ENCODE measurements around the gene AGBL5.

Gene AGBL5

DNA sequence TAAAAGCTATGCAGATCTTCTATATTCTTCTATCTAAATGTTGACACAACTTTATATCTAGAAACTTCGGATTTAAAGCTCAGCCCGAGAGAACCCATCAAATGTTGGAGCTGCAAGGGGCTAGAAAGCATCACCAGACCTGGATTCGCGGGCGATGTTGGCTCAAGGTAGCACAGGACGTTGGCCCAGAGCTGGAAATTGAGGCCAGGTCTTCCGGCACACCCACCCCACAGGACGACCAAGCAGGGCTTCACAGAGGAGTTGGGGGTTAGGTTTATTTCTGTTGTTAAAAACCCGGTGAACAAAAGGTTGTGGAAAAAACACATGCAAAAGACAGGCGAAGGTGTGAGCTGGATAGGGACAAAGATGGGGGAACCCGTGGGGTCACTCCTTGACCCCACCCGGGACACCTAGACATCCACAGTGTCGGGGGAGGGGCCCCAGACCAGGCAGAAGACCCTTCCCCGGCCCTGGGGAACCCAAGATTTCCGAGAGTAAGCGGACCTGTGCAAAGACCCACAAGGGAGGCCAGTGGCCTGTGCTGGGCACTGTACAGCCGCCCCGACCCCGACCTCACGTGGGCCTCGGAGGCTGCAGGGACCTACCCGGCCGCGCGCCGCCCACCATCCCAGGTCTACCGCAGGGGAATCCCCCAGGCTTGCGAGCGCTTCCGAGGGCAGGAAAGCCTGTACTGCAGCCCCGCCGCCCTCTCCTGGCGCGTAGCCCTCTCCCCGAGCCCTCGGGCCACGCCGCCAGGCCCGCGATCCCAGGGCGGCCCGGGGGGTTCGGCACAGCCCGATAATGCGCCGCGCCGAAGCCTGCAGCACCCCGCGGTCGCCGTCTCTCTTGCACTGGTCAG, 1.8 kb upstream of the AGBL5 start:
- H3K4me3 ChIP-seq, result peak overlapping the region; percentile 65 to 96 (median 84)
- H3K27ac ChIP-seq, result peak overlapping the region in 19 of 21 experiments; percentile 37 to 92 (median 85)

DNA sequence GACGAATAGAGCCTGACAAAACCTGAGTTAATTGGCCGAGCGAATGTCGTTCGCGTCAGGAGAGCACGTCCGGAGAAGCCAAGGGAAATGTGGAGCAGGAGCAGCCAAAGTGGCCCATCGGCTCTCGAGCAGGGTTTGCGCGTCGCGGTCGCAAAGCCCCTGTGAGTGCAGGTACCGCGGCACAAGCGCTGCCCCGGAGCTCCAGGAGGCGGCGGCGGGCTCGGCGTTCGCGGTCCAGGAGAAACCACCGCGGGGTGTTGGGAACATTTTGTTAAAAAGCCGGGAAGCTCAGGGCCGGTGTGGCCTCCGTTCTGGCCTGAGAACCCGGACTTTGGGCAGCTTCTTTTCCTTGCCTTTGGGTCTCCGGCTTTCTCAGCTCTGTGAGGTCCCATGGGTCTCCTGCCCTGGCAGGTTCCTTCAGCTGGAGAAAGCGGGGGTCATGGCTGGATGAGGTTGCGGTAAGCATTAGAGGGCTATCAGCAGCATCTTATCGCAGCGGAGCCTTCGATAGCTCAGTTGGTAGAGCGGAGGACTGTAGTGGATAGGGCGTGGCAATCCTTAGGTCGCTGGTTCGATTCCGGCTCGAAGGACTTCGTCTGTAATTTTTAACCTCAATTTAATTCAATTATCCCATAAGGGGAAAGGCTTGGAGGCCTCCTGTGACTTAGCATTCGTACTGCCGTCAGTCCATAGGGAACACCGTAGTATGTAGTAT, 1.0 kb upstream of the AGBL5 start:
- H3K4me3 ChIP-seq, result peak overlapping the region; percentile 65 to 96 (median 84)
- peak overlapping the region in 20 of 21 experiments; percentile 65 to 92 (median 84) for H3K27ac ChIP-seq

DNA sequence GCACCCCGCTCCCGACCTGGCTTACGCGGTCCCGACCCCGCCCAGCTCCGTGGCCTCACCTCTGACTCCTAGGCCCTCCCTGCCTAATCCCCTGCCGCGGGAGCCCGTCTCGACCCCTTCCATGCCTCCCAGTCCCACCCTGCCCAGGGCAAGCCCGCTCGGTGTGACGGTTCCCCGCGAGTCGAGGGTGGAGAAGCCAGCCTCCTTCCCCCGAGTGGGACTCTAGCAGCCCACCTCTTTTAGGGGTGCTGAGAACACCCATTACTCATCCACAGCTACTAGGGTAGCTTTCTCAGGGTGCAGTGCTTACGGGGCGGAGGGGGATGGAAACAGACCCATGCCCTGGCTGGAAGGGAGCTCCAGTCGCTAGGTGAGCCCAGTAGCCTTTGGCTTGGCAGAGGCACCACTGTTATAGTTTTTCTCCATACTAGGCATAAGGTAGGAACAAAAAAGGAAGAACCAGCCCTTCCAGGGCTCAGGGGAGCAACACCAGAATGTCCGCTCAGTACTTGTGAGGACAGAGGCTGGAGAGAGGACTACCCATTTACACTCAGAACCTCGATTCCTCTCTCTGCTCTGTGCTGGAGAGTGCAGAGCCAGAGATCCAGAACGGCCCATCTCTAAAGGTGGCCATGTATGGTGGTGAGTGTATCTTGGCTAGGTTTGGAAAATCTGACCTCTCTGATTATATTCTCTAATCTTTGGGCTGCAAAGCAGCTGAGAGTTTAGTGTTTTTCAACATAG, 606 bp downstream of the AGBL5 start:
- peak overlapping the region; percentile 65 to 96 (median 84) for H3K4me3 ChIP-seq
- H3K27ac ChIP-seq, result peak overlapping the region; percentile 65 to 92 (median 84)

DNA sequence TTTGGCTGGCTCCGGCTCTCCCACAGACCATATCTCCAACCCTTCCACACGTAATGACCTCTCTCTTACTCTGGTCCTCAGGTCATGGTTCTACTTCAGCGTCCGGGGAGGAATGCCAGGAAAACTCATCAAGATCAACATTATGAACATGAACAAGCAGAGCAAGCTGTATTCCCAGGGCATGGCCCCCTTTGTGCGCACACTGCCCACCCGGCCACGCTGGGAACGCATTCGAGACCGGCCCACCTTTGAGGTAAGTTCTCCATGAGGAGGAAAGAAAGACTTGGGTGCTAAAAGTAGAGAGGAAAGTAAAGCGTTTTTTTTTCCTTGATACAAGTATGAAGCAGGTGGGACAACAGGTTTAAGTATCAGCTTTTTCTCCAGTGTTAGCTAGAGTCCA, 1.9 kb downstream of the AGBL5 start:
- Histone ChIP-seq H3K27ac (no peak overlapping the region), H3K4me3 (no peak overlapping the region)

DNA sequence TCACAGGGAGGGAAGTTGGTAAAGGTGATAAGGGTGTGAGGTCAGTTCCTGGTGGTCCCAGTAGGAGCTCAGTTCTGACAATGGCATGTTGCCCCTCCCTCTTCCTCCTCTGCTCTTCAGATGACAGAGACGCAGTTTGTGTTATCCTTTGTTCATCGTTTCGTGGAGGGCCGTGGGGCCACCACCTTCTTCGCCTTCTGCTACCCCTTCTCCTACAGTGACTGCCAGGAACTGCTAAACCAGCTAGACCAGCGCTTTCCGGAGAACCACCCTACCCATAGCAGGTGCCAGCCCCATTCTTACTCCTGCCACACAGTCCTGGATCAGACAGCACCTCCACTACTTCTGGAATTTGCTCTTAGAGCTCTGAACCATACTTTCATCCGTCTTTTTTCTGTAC, 2.3 kb downstream of the AGBL5 start:
- H3K27ac ChIP-seq, result no peak overlapping the region
- no peak overlapping the region for H3K4me3 ChIP-seq

DNA sequence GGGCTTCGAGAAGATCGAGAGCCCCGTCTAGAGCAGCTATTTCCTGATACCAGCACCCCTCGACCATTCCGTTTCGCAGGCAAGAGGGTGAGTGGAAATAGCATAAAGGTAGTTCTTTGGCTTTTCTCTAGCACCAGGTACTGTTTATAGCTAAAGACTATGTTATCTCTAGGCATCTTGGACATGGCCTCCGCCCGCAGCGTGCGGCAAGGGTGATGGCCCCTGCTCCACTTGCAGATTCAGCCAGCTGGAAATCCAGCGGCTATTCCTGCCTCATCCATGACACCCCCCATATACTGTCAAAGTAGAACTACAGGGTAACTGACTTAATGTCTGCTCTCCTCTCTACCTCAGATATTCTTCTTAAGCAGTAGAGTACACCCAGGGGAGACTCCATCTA, 3.3 kb downstream of the AGBL5 start:
- Histone ChIP-seq H3K27ac (no peak overlapping the region), H3K4me3 (no peak overlapping the region)

DNA sequence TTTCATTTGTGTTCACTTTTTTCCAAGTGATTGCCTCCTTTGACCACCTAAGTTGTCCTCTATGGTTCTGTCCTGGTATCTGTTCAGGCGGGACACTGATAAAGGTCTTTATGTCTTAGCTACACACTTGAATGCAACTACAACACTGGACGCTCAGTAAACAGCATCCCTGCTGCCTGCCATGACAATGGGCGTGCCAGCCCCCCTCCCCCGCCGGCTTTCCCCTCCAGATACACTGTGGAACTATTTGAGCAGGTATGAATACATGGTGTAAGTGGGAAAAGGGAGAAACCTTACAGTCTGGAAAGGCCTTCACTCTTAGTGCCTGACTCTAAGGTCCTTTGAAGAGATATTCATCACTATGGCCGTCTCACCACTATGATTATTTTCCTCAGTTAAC, 5.7 kb downstream of the AGBL5 start:
- Histone ChIP-seq H3K27ac (no peak overlapping the region), H3K4me3 (no peak overlapping the region)

DNA sequence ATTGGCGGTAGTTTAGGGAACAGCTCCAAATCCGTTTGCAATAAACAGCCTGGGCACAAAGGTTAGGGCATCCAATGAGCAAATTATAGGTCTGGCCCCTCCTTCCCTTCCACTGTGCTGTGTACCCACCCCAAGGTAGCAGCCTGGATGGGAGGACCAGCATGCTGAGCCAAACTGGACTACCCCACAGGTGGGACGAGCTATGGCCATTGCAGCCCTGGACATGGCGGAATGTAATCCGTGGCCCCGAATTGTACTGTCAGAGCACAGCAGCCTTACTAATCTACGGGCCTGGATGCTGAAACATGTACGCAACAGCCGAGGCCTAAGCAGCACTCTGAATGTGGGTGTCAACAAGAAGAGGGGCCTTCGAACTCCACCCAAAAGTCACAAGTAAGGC, 6.7 kb downstream of the AGBL5 start:
- Histone ChIP-seq H3K4me3 (no peak overlapping the region), H3K27ac (peak overlapping the region in 1 of 21 experiments; percentile 12)

DNA sequence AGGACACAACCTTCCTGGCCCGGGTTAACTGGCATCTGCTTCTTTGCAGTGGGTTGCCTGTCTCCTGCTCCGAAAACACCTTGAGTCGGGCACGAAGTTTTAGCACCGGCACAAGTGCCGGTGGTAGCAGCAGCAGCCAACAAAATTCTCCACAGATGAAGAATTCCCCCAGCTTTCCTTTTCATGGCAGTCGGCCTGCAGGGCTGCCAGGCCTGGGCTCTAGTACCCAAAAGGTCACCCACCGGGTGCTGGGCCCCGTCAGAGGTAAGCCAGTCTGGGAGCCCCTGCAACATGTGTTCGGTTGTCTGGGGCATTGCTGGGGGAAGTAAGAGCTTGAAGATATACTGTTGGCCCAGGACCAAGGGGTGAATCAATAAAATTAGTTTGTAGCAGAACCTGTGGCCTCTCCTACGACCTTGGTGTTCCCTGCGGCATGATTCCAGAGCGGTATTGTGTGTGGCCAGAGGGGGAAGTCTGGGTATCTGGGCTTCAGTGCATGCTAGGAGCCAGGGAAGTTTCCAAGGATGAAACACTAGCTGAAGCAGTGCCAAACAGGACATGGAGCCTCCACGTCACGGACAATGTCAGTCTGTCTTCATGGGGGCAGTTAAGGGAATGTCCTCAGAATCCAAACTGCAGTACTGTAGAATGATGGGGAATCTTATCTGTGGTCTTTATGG, 7.8 kb downstream of the AGBL5 start:
- H3K27ac ChIP-seq, result peak overlapping the region in 2 of 21 experiments; percentile 1 to 6
- H3K4me3 ChIP-seq, result no peak overlapping the region

DNA sequence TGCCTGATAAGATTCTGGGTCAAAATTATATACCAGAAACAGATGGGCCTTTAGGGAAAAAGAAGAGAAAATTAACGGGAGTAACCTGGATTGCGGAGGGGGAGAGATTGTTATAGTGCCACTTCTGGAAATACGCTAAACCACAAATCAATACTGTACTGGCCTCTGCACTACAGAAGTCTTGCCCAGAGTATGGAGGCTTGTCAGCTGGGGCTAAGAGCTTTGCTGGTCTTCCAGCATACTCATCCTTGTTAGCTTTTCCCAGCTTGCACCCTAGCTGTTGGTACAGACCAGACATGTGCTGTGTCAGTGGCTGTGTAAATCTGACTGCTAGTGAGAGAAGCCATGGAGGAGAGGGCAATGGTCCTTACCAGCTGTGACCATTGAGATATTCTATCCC, 8.9 kb downstream of the AGBL5 start:
- no peak overlapping the region for H3K4me3 ChIP-seq
- no peak overlapping the region for H3K27ac ChIP-seq

DNA sequence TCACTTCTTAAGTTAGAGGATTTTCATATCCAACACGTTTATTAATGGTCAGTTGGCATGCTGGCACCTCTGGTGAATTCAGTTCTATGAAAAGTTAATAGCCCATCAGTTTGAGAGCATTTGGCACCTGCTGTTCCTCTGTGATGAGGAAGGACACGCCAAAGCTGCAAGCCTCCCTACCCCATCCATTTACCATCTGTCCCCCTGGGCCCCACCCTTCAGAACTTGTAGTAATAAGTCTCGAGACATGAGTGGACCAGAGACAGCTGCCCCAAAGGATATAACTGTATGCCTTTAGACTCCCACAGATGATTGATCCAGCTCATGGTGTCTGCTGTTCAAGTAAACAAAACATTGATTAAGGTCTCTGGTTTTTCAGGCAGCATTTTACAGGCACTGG, 13.7 kb downstream of the AGBL5 start:
- Histone ChIP-seq H3K4me3 (no peak overlapping the region), H3K27ac (no peak overlapping the region)

DNA sequence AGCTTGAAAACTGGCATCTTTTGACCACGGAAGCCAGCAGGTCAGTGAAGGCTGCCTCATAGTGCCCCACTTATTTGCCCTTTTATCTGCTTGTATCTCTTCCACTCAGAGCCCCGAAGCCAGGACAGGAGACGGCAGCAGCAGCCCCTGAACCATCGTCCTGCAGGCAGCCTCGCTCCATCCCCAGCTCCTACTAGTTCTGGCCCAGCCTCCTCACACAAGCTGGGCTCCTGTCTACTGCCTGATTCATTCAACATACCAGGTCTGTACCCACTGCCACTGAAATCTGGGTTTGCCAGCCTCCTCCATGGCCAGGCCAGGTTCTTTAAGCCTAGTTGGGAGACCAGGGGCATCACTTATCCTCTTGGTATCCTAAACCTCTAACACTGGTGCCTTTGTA, 15.9 kb downstream of the AGBL5 start:
- H3K27ac ChIP-seq, result no peak overlapping the region
- no peak overlapping the region for H3K4me3 ChIP-seq

DNA sequence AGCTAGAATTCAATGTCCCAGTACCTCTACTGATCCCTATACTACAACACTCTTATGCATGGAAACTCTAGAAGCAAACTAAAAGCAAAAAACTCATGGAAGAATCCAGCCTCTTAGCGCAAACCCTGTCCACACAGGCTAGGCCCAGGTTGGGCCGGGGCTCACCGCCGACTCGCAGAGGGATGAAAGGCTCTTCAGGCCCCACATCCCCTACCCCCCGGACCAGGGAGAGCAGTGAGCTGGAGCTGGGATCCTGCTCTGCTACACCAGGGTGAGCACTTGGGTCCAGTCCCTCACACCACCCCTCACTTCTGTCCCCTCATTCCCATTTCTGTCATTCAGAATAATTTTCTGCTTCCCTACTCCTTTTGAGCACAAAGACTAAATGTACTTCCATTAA, 18.0 kb downstream of the AGBL5 start:
- Histone ChIP-seq H3K4me3 (no peak overlapping the region), H3K27ac (peak overlapping the region in 2 of 21 experiments; percentile 89 to 95)

DNA sequence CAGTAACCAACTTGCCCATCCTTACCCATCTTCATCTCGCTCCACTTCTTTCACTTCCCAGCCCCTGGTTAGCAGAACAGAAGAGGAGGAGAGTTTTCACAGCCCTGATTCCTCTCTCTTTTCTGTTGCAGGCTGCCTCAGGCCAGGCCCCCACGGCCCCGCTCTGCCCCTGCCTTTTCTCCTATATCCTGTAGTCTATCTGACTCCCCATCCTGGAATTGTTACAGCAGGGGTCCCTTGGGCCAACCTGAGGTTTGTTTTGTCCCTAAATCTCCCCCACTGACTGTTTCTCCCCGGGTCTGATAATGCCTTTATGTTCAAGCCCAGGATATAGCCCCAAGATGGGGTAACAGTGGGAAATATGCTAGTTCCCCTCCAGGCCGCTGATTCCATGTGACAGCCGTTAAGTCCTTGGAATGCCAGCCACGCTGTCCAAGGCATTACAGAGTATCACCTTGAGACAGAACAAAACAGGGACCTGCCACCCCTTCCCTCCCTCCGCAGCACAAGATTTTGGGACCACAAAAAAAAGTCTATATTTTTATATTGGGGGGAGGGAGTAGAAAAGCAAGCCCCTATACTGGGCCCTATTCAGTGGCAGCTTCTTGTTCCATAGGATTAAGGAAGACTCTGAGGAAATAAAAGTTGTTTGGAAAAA, 18.6 kb downstream of the AGBL5 start:
- peak overlapping the region in 6 of 7 experiments; percentile 62 to 98 (median 90) for H3K4me3 ChIP-seq
- H3K27ac ChIP-seq, result peak overlapping the region in 14 of 21 experiments; percentile 81 to 96 (median 92)

DNA sequence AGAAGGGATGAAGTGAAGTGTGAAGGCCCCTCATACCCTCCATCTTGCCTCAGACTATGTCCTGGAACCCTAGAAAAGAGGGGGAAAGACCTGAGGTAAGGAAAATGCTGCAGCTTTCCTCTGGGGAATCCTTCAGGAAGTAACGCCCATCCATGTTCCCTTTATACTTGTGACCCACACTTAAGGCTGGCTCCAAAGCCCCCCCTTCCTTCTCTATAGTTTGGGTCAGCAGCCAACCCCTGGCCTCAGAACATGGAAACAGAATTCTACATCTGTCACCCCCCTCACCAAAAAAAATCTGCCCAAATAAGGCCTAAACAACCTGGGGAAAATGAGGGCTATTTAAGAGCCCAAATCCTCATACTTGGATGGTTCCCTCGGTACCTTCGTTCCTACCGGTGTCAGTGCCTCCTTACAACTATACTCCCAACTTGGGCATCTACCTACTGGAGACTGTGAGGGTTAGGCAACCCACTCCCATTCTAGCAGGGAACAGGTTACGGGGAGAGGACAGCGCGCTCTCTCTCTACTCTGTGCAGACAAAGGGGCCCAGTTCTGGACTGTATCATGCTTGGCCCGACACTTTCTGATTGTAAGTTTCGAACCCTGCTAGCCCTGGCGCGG, 19.3 kb downstream of the AGBL5 start:
- peak overlapping the region in 20 of 21 experiments; percentile 78 to 96 (median 92) for H3K27ac ChIP-seq
- peak overlapping the region; percentile 62 to 98 (median 86) for H3K4me3 ChIP-seq

DNA sequence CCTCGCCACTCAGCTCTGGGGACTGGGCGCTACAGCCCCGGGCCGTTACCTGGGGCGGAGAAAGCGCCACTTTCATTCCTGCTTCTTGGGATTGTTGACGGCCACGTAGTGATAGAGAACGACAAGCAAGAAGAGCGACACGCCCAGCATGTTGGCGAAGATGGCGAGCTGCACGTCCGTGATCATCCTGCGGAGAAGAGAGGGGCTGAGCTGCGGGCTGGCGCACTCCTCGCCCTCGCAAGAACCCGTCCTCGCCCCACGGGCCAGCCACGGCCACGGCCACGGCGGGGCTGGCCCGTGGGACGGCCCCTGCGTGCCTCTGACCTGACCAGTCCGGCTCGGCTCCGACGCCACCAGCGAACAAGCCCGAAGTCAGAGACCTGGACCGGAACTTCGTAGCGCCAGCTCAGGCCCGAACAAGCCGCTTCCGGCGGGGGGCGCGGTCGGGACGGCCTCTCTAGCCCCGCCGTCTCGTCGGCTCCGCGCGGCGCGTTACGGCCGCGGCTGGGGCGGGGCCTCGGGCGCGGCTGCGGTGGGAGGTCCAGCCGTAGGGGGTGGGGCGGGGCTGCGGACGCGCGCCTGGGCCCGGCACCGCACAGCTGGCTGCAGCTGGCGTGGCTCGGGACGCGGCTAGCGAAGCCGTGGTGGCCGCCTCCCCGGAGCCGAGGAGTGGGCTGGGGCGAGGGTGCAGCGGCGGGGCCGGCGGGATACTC, 20.0 kb downstream of the AGBL5 start, which contains the start of gene OST4:
OST4 (minus strand) TSS at position 378 of the 713 bp plus-strand sequence.
- H3K4me3 ChIP-seq, result peak within 1 kb of the TSS; percentile 62 to 98 (median 86)
- H3K27ac ChIP-seq, result peak within 1 kb of the TSS in 20 of 21 experiments; percentile 78 to 96 (median 92)

DNA sequence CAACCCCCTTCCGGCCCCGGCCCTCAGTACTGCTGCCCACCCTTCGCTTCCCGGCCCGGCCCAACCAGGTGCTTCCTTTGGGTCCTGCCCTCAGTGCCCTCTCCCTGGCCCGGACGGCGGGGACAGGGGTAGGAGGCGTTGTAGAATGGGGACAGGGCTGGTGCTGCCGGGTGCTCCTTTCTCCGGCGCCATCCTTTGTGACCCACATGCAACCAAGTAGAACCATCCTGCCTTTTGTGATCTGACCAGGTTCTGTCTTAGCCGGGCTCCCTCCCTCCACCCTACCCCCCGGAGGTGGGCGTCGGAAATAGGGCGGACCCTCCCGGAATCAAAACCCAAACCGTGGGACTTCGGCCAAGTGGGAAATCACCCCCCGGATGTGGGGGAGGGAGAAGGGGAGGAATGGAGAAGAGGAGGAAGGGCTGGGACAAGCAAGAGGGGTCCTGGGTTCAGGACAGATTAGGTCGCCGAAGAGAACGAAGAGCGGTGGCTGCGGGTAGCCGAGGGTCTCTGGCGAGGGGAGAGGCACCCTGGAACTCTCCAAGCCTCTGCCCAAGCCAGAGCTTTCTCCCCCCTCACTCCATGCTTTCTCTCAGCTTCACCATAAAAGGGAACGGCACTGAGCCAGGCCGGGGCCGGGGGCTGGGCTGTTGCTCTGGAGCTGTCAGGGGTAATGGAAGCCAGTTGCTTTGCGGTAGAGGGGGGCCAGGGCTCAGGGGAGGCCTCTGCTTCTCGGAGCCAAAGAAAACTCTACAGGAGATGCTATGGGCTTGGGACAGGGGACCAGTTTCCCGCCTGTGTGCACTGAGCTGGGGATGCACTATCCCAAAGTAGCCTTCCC, 20.7 kb downstream of the AGBL5 start:
- H3K27ac ChIP-seq, result peak overlapping the region in 20 of 21 experiments; percentile 78 to 96 (median 92)

More for the DNA sequence above, 20.7 kb downstream of the AGBL5 start:
- peak overlapping the region; percentile 62 to 98 (median 86) for H3K4me3 ChIP-seq

Data from skin epidermis (tissue), 12 donors.